HG03442 (cell line): ENCODE results near the gene RPS6KA4.

Experiments used
- ATAC-seq: cut with Tn5 transposase; IDR thresholded peaks from one replicate; pipeline ENCODE4 v1.9.1; 2021; ENCODE audit warnings: mild to moderate bottlenecking, moderate library complexity; ENCODE audit not compliant: unreplicated experiment

The RPS6KA4 gene

GRCh38 chr11:64324692-64325469, 34.1 kb upstream of the RPS6KA4 start:
- no peak for ATAC-seq

GRCh38 chr11:64327375-64327774, 31.6 kb upstream of the RPS6KA4 start:
- no peak for ATAC-seq

GRCh38 chr11:64327993-64328392, 31.0 kb upstream of the RPS6KA4 start:
- no peak for ATAC-seq

GRCh38 chr11:64330888-64331287, 28.1 kb upstream of the RPS6KA4 start:
- no peak for ATAC-seq

- peak; percentile 54 for ATAC-seq
These were observed 27.2 kb upstream of the RPS6KA4 start for GRCh38 chr11:64331569-64332371.

GRCh38 chr11:64333556-64333955, 25.4 kb upstream of the RPS6KA4 start:
- ATAC-seq: no peak

- ATAC-seq: peak; percentile 75
These were observed 23.9 kb upstream of the RPS6KA4 start for GRCh38 chr11:64334764-64335735.

- ATAC-seq: no peak
These were observed 21.3 kb upstream of the RPS6KA4 start for GRCh38 chr11:64337538-64338249.

GRCh38 chr11:64338716-64339115, 20.2 kb upstream of the RPS6KA4 start:
- ATAC-seq: no peak

GRCh38 chr11:64339286-64339685, 19.7 kb upstream of the RPS6KA4 start:
- no peak for ATAC-seq

- peak; percentile 39 for ATAC-seq
These were observed 19.1 kb upstream of the RPS6KA4 start, which contains the start of gene CCDC88B for GRCh38 chr11:64339754-64340408. Gene CCDC88B, plus strand, starts transcription at chr11:64340204. Its CDS starts 63 bp downstream, at chr11:64340267.

GRCh38 chr11:64340671-64341335, 18.2 kb upstream of the RPS6KA4 start:
- ATAC-seq: peak; percentile 38

GRCh38 chr11:64341429-64341828, 17.5 kb upstream of the RPS6KA4 start:
- ATAC-seq: no peak

GRCh38 chr11:64341851-64342791, 16.8 kb upstream of the RPS6KA4 start:
- ATAC-seq: peak; percentile 38

- no peak for ATAC-seq
These were observed 15.9 kb upstream of the RPS6KA4 start for GRCh38 chr11:64342869-64343745.

- ATAC-seq: no peak
These were observed 15.0 kb upstream of the RPS6KA4 start for GRCh38 chr11:64343767-64344559.
